GM13977 (cell line): Measurements from ENCODE around the gene ETDA.

Experiments used
- DNase-seq: peaks from one replicate; pipeline ENCODE4 v3.0.0; 2012; ENCODE audit warnings: low spot score
- CTCF ChIP-seq: IDR thresholded peaks from 2 replicates; pipeline ENCODE4 v1.5.1; 2012; ENCODE audit warnings: mild to moderate bottlenecking, control low read depth; ENCODE audit not compliant: insufficient read depth; ENCODE audit errors: extremely low read depth, missing control alignments
- in situ Hi-C: fragments of 300-500 bp; cut with MboI; formaldehyde crosslinking; loops from one replicate; pipeline ENCODE4 v1.12.0; 2022; ENCODE audit warnings: low sequenced_read_pairs, low pct_unique_long_range_greater_than_20kb, mixed read lengths, inconsistent platforms; ENCODE audit not compliant: unreplicated experiment

Gene ETDA

GRCh38 chrX:135264206-135264605 is 12.3 kb downstream of the ETDA start:
- no peak for DNase-seq
- no peak for TF ChIP-seq CTCF
- in situ Hi-C loops: no loop called here

- in situ Hi-C loops: no loop called here
- no peak for DNase-seq
- no peak for TF ChIP-seq CTCF
Observed at GRCh38 chrX:135273162-135273561, 21.3 kb downstream of the ETDA start.

- in situ Hi-C loops: no loop called here
- no peak for DNase-seq
- no peak for TF ChIP-seq CTCF
Observed at GRCh38 chrX:135275973-135276372, 24.1 kb downstream of the ETDA start.

- no peak for TF ChIP-seq CTCF
- in situ Hi-C loops: no loop called here
- DNase-seq: no peak
Observed at GRCh38 chrX:135287266-135287823, 35.5 kb downstream of the ETDA start.

GRCh38 chrX:135295238-135295943 is 43.5 kb downstream of the ETDA start:
- peak; percentile 24 for TF ChIP-seq CTCF
- in situ Hi-C loops: no loop called here
- peak; percentile 46 for DNase-seq

- TF ChIP-seq CTCF: no peak
- in situ Hi-C loops: no loop called here
- no peak for DNase-seq
Observed at GRCh38 chrX:135295944-135296305, 44.1 kb downstream of the ETDA start.
